Measurements from ENCODE around the gene HTR6. TPM values are rescaled to one million over a fixed set of nuclear protein-coding genes. Genes with fewer than 3 reads are reported as not detected.
A peak's percentile ranks its signal among the peaks of the same experiment; 100 is the strongest.

HTR6 gene
- total RNA-seq, 4 donors from 2014 or later: not detected

DNA sequence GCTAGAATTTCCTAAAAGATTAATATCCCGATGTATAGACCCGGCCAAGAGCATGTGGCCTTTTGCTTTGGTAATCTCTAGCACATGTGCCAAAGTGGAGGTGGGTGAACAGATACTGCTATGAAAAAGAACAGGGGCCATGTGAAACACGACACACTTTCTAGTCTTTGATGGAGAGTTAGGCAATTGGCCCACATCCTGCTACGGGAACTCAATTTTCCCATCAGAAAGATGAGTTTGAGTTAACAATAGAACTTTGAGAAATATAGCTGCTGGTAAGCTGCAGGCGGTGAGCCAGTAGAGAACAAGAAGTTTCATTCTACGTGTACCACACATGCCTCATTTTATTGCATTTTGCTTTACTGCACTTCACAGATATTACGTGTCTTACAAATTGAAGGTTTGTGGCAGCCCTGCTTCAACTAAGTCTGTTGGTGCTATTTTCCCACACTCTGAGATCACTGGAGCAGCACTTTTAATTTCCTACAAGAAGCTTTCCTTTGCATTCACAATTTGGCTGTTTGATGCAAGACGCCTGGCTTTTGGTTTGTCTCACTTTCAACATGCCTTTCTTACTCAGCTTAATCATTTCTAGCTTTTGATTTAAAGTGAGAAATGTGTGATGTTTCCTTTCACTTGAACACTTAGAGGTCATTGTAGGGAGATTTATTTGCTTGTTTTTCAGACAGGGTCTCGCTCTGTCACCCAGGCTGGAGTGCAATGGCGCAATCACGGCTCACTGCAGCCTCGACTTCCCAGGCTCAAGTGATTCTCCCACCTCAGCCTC, 46.3 kb downstream of the HTR6 start:
- no peak for DNase-seq
- H3K36me3 ChIP-seq: peaks cover 0 to 8% of the 10 kb centered on the region in 2 donors
- H3K4me1 ChIP-seq: no peaks in the 10 kb centered on the region
- 93 to 95% methylated on average over 12 of the region's 12 CpGs for whole genome bisulfite sequencing, 2 donors
- H3K9me3 ChIP-seq: no peaks in the 10 kb centered on the region
- intact Hi-C loops (cut with DNase I): no loop called here
- H3K27me3 ChIP-seq: no peaks in the 10 kb centered on the region
- H3K27ac ChIP-seq: no peak overlapping the region
- TF ChIP-seq POLR2A (IDR thresholded peaks at IDR 0.05) (no peak), CTCF (IDR thresholded peaks at IDR 0.05) (no peak)
- H3K4me3 ChIP-seq (replicated peaks in 1 of 3): no peak overlapping the region

GRCh38 chr1:19712928-19713327, 48.3 kb downstream of the HTR6 start:
- Histone ChIP-seq H3K36me3 (peaks cover 0 to 8% of the 10 kb centered on the region in 2 donors), H3K27ac (no peak overlapping the region), H3K9me3 (no peaks in the 10 kb centered on the region), H3K4me3 (replicated peaks in 1 of 3) (no peak overlapping the region), H3K4me1 (no peaks in the 10 kb centered on the region), H3K27me3 (no peaks in the 10 kb centered on the region)
- DNase-seq: no peak
- TF ChIP-seq POLR2A (IDR thresholded peaks at IDR 0.05): no peak
- no peak for TF ChIP-seq CTCF (IDR thresholded peaks at IDR 0.05)
- intact Hi-C loops (cut with DNase I): no loop called here
- 78 to 93% methylated on average over 4 of the region's 4 CpGs for WGBS, 2 donors

GRCh38 chr1:19715334-19716203, 50.9 kb downstream of the HTR6 start:
- Histone ChIP-seq H3K36me3 (peaks cover 0 to 8% of the 10 kb centered on the region in 2 donors), H3K27me3 (no peaks in the 10 kb centered on the region), H3K27ac (no peak overlapping the region), H3K4me3 (replicated peaks in 1 of 3) (no peak overlapping the region), H3K9me3 (no peaks in the 10 kb centered on the region), H3K4me1 (no peaks in the 10 kb centered on the region)
- intact Hi-C loops (cut with DNase I): no loop called here
- TF ChIP-seq POLR2A (IDR thresholded peaks at IDR 0.05) (no peak), CTCF (IDR thresholded peaks at IDR 0.05) (peak; percentile 31 to 82 (median 66))
- 45 to 48% methylated on average over 9 to 10 of the region's 12 CpGs for WGBS, 2 donors
- DNase-seq: peak; percentile 93 to 96

DNA sequence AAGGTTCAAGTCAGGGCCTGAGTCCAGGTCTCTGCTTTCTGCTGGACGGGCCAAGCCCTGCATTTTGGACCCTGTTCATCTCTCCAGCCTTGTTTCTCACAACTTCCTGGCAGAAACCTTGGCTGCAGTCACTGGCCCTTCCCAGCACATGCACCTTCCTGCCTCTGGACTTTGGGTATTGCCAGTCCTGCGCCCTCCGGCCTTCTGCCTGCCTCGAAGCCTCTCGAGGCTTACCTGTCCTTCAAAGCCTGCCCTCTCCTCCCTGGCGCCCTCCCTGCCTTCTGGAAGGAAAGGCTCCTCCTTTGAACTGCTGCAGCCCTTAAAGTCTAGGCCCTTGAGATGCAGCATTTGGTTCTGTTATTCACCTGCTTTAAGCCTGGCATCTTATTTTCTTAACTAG, 52.8 kb downstream of the HTR6 start:
- no peak overlapping the region for H3K4me3 ChIP-seq (replicated peaks in 1 of 3)
- no peaks in the 10 kb centered on the region for H3K4me1 ChIP-seq
- intact Hi-C loops (cut with DNase I): no loop called here
- H3K9me3 ChIP-seq: no peaks in the 10 kb centered on the region
- no peak overlapping the region for H3K27ac ChIP-seq
- no peaks in the 10 kb centered on the region for H3K27me3 ChIP-seq
- H3K36me3 ChIP-seq: peaks cover 0 to 8% of the 10 kb centered on the region in 2 donors
- WGBS, 2 donors: 87 to 93% methylated on average over 6 of the region's 6 CpGs
- TF ChIP-seq POLR2A (IDR thresholded peaks at IDR 0.05): no peak
- no peak for TF ChIP-seq CTCF (IDR thresholded peaks at IDR 0.05)
- DNase-seq: no peak

- Histone ChIP-seq H3K4me1 (no peaks in the 10 kb centered on the region), H3K9me3 (no peaks in the 10 kb centered on the region), H3K27ac (no peak overlapping the region), H3K36me3 (peaks cover 6 to 9% of the 10 kb centered on the region in 2 donors), H3K27me3 (no peaks in the 10 kb centered on the region), H3K4me3 (replicated peaks in 1 of 3) (no peak overlapping the region)
- DNase-seq: no peak
- 96 to 98% methylated on average over 4 of the region's 4 CpGs for WGBS, 2 donors
- intact Hi-C loops (cut with DNase I): no loop called here
- TF ChIP-seq POLR2A (IDR thresholded peaks at IDR 0.05) (no peak), CTCF (IDR thresholded peaks at IDR 0.05) (no peak)
Measured at GRCh38 chr1:19720174-19720573, 55.5 kb downstream of the HTR6 start.
